SK-N-SH treated with all-trans-retinoic acid at 6 μM for 48 hours (cell line): ENCODE measurements around the gene EIF3CL.
"Not testable (repeated sequence)": the region's sequence is repeated elsewhere in the genome, so short reads cannot be mapped to it uniquely, and the experiment has no call there.

ENCODE experiments used
- ESRRG ChIP-seq: fragments of 250-450 bp; sonication (Bioruptor Pico); IDR thresholded peaks from 2 replicates; pipeline ENCODE4 v1.6.1; 2021; ENCODE audit warnings: mild to moderate bottlenecking
- ISL1 ChIP-seq: fragments of 250-450 bp; sonication (Bioruptor Pico); IDR thresholded peaks from 2 replicates; pipeline ENCODE4 v2.1.2; 2022; ENCODE audit warnings: mild to moderate bottlenecking, moderate library complexity
- RARB ChIP-seq: fragments of 250-450 bp; sonication (Bioruptor Pico); IDR thresholded peaks from 2 replicates; pipeline ENCODE4 v1.8.0; 2021; ENCODE audit warnings: mild to moderate bottlenecking, moderate library complexity
- SNAI2 ChIP-seq: fragments of 250-450 bp; sonication (Bioruptor Pico); IDR thresholded peaks from 2 replicates; pipeline ENCODE4 v1.5.0; 2020; ENCODE audit warnings: mild to moderate bottlenecking, moderate library complexity
- TCF4 ChIP-seq: fragments of 250-450 bp; sonication (Bioruptor Pico); IDR thresholded peaks from 2 replicates; pipeline ENCODE4 v1.8.0; 2021; ENCODE audit warnings: mild to moderate bottlenecking, moderate library complexity, borderline replicate concordance
- ZC3H10 ChIP-seq: fragments of 250-450 bp; sonication (Bioruptor Pico); IDR thresholded peaks from 2 replicates; pipeline ENCODE4 v1.5.1; 2021; ENCODE audit warnings: mild to moderate bottlenecking, moderate library complexity
- ZFP30 ChIP-seq: fragments of 450-650 bp; formaldehyde crosslinking; IDR thresholded peaks from 2 replicates; pipeline ENCODE4 v1.5.0; 2022; ENCODE audit warnings: mild to moderate bottlenecking, moderate library complexity
- ZNF70 ChIP-seq: fragments of 450-650 bp; formaldehyde crosslinking; IDR thresholded peaks from 2 replicates; pipeline ENCODE4 v1.5.0; 2020; ENCODE audit warnings: mild to moderate bottlenecking, moderate library complexity
- TF ChIP-seq, protein P1 (sequence below): fragments of 250-450 bp; sonication (Bioruptor Pico); IDR thresholded peaks from 2 replicates; pipeline ENCODE4 v1.8.0; 2021; ENCODE audit warnings: low read depth, mild to moderate bottlenecking, moderate library complexity, borderline replicate concordance
- TF ChIP-seq, protein P2 (sequence below): fragments of 250-450 bp; sonication (Bioruptor Pico); IDR thresholded peaks from 2 replicates; pipeline ENCODE4 v1.5.1; 2020; ENCODE audit warnings: low read depth, mild to moderate bottlenecking, moderate library complexity

DNA sequence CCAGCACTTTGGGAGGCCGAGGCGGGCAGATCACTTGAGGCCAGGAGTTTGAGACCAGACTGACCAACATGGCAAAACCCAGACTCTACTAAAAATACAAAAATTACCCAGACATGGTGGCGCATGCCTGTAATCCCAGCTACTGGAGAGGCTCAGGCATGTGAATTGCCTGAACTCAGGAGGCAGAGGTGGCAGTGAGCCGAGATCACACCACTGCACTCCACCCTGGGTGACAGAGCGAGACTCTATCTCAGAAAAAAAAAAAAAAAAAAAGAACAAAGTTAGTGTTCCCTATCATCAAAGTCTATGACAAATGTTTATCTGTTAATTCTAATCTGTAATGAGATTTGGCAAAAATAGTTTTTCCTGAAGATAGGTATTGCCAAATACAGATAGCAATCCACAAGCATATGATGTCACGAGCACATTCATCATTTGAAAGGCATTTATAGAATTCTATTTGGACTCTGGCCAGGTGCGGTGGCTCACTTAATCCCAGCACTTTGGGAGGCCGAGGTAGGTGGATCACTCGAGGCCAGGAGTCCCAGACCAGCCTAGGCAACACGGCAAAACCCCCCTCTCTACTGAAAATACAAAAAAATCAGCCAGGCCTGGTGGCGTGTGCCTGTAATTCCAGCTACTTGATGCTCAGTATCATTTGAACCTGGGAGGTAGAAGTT is 17.6 kb upstream of the EIF3CL start:
- not testable (repeated sequence) for TF ChIP-seq TCF4; ZNF70 (CRISPR knock-in tag); RARB (CRISPR knock-in tag); SNAI2 (CRISPR knock-in tag); ESRRG (CRISPR knock-in tag); ZFP30; ISL1 (CRISPR knock-in tag); ZC3H10 (CRISPR knock-in tag)
- TF ChIP-seq, protein P1, sequence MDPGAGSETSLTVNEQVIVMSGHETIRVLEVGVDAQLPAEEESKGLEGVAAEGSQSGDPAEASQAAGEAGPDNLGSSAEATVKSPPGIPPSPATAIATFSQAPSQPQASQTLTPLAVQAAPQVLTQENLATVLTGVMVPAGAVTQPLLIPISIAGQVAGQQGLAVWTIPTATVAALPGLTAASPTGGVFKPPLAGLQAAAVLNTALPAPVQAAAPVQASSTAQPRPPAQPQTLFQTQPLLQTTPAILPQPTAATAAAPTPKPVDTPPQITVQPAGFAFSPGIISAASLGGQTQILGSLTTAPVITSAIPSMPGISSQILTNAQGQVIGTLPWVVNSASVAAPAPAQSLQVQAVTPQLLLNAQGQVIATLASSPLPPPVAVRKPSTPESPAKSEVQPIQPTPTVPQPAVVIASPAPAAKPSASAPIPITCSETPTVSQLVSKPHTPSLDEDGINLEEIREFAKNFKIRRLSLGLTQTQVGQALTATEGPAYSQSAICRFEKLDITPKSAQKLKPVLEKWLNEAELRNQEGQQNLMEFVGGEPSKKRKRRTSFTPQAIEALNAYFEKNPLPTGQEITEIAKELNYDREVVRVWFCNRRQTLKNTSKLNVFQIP (CRISPR knock-in tag): not testable (repeated sequence)
- TF ChIP-seq, protein P2, sequence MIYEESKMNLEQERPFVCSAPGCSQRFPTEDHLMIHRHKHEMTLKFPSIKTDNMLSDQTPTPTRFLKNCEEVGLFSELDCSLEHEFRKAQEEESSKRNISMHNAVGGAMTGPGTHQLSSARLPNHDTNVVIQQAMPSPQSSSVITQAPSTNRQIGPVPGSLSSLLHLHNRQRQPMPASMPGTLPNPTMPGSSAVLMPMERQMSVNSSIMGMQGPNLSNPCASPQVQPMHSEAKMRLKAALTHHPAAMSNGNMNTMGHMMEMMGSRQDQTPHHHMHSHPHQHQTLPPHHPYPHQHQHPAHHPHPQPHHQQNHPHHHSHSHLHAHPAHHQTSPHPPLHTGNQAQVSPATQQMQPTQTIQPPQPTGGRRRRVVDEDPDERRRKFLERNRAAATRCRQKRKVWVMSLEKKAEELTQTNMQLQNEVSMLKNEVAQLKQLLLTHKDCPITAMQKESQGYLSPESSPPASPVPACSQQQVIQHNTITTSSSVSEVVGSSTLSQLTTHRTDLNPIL (CRISPR knock-in tag): not testable (repeated sequence)
